ENCODE data around the gene ATP2A3. TPM values are rescaled to one million over a fixed set of nuclear protein-coding genes. Genes with fewer than 3 reads are reported as not detected.

Gene ATP2A3
- total RNA-seq, 1 experiment from 2014 or later, result 4.5 TPM

DNA sequence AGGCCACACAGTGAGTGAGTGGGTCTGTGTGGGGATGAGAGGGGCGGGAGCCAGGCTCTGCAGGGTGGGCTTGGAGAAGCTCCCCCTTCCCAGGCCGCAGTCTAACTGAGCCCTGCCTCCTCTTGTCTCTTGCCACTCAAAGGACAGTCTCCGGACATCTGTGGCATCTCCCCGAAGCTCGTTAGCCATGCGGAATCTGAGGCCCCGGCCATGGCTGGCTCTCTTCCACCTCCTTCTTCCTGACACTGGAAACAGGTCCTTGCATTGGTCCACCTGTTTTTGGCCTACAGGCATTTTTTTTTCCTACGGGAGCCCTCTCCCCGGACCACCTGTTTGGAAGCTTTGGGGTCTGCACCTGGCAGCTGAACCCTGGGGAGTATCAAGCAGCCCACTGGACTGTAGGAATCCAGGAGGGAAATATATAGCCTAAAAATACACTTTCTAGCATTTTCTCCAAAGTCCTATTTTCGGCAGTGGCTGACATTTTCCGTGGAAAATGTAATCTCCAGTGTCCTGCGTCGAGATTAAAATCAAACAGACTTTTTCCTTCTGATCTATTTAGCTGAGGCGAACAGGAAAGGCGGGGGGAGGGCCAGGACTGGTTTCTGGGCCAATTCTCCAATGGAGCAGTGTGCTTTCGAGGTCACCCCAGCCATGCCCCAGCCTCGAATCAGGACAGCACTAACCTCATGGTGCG is 9.1 kb downstream of the ATP2A3 start:
- intact Hi-C loops (cut with micrococcal nuclease; ENCODE audit: unreplicated experiment), result no loop called here
- H3K27ac Mint-ChIP-seq (ENCODE audit: unreplicated experiment), result no peak overlapping the region
- no peak overlapping the region for H3K4me3 Mint-ChIP-seq (ENCODE audit: low read depth, unreplicated experiment)
- no peaks in the 10 kb centered on the region for H3K36me3 Mint-ChIP-seq (ENCODE audit: insufficient read depth, unreplicated experiment)
- no peak for TF ChIP-seq CTCF (IDR thresholded peaks at IDR 0.05; ENCODE audit: unreplicated experiment)
- BruUV-seq (replicated peaks), result no TSS peak
- CTCF ChIA-PET, result no interaction called here
- no peak for DNase-seq
- no peaks in the 10 kb centered on the region for H3K27me3 Mint-ChIP-seq (ENCODE audit: unreplicated experiment)
- H3K4me1 Mint-ChIP-seq (ENCODE audit: low read depth, unreplicated experiment), result peaks cover 11% of the 10 kb centered on the region
- H3K9me3 Mint-ChIP-seq (ENCODE audit: low read depth, unreplicated experiment), result no peaks in the 10 kb centered on the region

DNA sequence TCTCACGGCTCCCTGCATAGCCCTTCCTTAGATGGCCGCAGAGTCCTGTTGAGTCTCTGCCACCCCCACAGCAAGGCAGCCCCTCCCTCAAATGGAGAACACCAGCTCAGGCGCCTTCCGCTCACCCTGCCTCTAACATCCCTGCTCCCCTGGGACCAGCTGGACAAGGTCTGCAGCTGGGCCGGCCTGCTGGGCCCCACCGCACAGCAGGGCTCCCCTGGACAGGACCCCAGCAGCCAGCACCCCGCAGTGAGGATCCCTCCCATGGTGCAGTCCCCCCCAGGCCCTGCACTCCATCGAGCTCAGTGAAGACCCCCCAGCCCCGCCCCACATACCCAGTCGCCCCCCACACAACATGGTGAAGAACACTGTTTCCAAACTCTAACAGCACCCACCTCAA is 10.2 kb downstream of the ATP2A3 start:
- H3K9me3 Mint-ChIP-seq (ENCODE audit: low read depth, unreplicated experiment), result no peaks in the 10 kb centered on the region
- intact Hi-C loops (cut with micrococcal nuclease; ENCODE audit: unreplicated experiment), result no loop called here
- H3K36me3 Mint-ChIP-seq (ENCODE audit: insufficient read depth, unreplicated experiment), result no peaks in the 10 kb centered on the region
- H3K27ac Mint-ChIP-seq (ENCODE audit: unreplicated experiment), result no peak overlapping the region
- no peak overlapping the region for H3K4me3 Mint-ChIP-seq (ENCODE audit: low read depth, unreplicated experiment)
- H3K4me1 Mint-ChIP-seq (ENCODE audit: low read depth, unreplicated experiment), result peaks cover 4% of the 10 kb centered on the region
- BruUV-seq (replicated peaks), result no TSS peak
- TF ChIP-seq CTCF (IDR thresholded peaks at IDR 0.05; ENCODE audit: unreplicated experiment), result no peak
- no peak for DNase-seq
- H3K27me3 Mint-ChIP-seq (ENCODE audit: unreplicated experiment), result no peaks in the 10 kb centered on the region
- CTCF ChIA-PET, result no interaction called here

GRCh38 chr17:3953542-3953941 is 10.7 kb downstream of the ATP2A3 start:
- no peak for TF ChIP-seq CTCF (IDR thresholded peaks at IDR 0.05; ENCODE audit: unreplicated experiment)
- H3K9me3 Mint-ChIP-seq (ENCODE audit: low read depth, unreplicated experiment), result no peaks in the 10 kb centered on the region
- H3K36me3 Mint-ChIP-seq (ENCODE audit: insufficient read depth, unreplicated experiment), result no peaks in the 10 kb centered on the region
- CTCF ChIA-PET, result no interaction called here
- intact Hi-C loops (cut with micrococcal nuclease; ENCODE audit: unreplicated experiment), result no loop called here
- no peak overlapping the region for H3K4me3 Mint-ChIP-seq (ENCODE audit: low read depth, unreplicated experiment)
- no TSS peak for BruUV-seq (replicated peaks)
- no peak for DNase-seq
- H3K27ac Mint-ChIP-seq (ENCODE audit: unreplicated experiment), result no peak overlapping the region
- no peaks in the 10 kb centered on the region for H3K27me3 Mint-ChIP-seq (ENCODE audit: unreplicated experiment)
- no peaks in the 10 kb centered on the region for H3K4me1 Mint-ChIP-seq (ENCODE audit: low read depth, unreplicated experiment)

DNA sequence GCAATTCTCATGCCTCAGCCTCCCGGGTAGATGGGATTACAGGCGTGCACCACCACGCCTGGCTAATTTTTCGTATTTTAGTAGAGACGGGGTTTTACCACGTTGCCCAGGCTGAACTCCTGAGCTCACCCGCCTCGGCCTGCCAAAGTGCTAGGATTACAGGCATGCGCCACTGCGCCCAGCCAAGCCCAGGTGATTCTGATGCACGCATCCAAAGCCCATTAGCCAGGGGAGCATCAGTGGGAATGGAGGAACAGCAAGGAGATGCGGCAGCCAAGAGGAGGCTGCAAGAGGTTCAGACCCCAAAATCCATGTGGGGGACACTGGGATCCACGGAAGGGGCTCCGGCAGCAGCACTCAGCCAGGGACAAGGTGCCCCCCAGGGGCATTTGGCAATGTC is 12.1 kb downstream of the ATP2A3 start:
- H3K27me3 Mint-ChIP-seq (ENCODE audit: unreplicated experiment), result no peaks in the 10 kb centered on the region
- no peak overlapping the region for H3K27ac Mint-ChIP-seq (ENCODE audit: unreplicated experiment)
- CTCF ChIA-PET, result no interaction called here
- no TSS peak for BruUV-seq (replicated peaks)
- no peak for TF ChIP-seq CTCF (IDR thresholded peaks at IDR 0.05; ENCODE audit: unreplicated experiment)
- no peak overlapping the region for H3K4me3 Mint-ChIP-seq (ENCODE audit: low read depth, unreplicated experiment)
- no peaks in the 10 kb centered on the region for H3K4me1 Mint-ChIP-seq (ENCODE audit: low read depth, unreplicated experiment)
- no peak for DNase-seq
- no peaks in the 10 kb centered on the region for H3K36me3 Mint-ChIP-seq (ENCODE audit: insufficient read depth, unreplicated experiment)
- no peaks in the 10 kb centered on the region for H3K9me3 Mint-ChIP-seq (ENCODE audit: low read depth, unreplicated experiment)
- intact Hi-C loops (cut with micrococcal nuclease; ENCODE audit: unreplicated experiment), result no loop called here
